Cortex of kidney (tissue), 1 donor: ENCODE measurements around the gene SCO2.
A peak's percentile ranks its signal among the peaks of the same experiment; 100 is the strongest.

Experiments used
- DNase-seq: peaks from one replicate; lab custom pipeline; 2025; lab: John Stamatoyannopoulos, UW

SCO2 gene

GRCh38 chr22:50525104-50525857 lies at the start of gene SCO2:
SCO2 (minus strand) TSS chr22:50525598; CDS start chr22:50524411, 1,187 bp downstream.
- DNase-seq: peak; percentile 97

- DNase-seq: no peak
Measured at GRCh38 chr22:50574383-50574755, 49.0 kb upstream of the SCO2 start.

GRCh38 chr22:50573491-50574382 lies 48.3 kb upstream of the SCO2 start:
- DNase-seq: no peak

- DNase-seq: no peak
Measured at GRCh38 chr22:50572965-50573364, 47.6 kb upstream of the SCO2 start.

- DNase-seq: no peak
Measured at GRCh38 chr22:50571264-50572175, 46.1 kb upstream of the SCO2 start.

GRCh38 chr22:50570861-50571260 lies 45.5 kb upstream of the SCO2 start:
- DNase-seq: no peak

GRCh38 chr22:50569896-50570535 lies 44.6 kb upstream of the SCO2 start:
- no peak for DNase-seq

GRCh38 chr22:50569041-50569459 lies 43.7 kb upstream of the SCO2 start:
- DNase-seq: no peak

GRCh38 chr22:50568626-50569025 lies 43.2 kb upstream of the SCO2 start:
- no peak for DNase-seq

GRCh38 chr22:50567721-50568252 lies 42.4 kb upstream of the SCO2 start:
- DNase-seq: no peak

GRCh38 chr22:50564289-50564688 lies 38.9 kb upstream of the SCO2 start:
- DNase-seq: no peak

GRCh38 chr22:50563413-50564160 lies 38.2 kb upstream of the SCO2 start:
- no peak for DNase-seq

GRCh38 chr22:50562523-50563412 lies 37.4 kb upstream of the SCO2 start, which contains the start of gene SYCE3:
SYCE3 (minus strand) TSS chr22:50562919; CDS start chr22:50556405, 6,514 bp downstream.
- peak; percentile 51 for DNase-seq

- no peak for DNase-seq
Measured at GRCh38 chr22:50561401-50562358, 36.3 kb upstream of the SCO2 start.

GRCh38 chr22:50560034-50560433 lies 34.6 kb upstream of the SCO2 start:
- no peak for DNase-seq

GRCh38 chr22:50556703-50557102 lies 31.3 kb upstream of the SCO2 start:
- no peak for DNase-seq

- DNase-seq: no peak
Measured at GRCh38 chr22:50553310-50553709, 27.9 kb upstream of the SCO2 start.

GRCh38 chr22:50551160-50551752 lies 25.9 kb upstream of the SCO2 start:
- no peak for DNase-seq
